HTERT RPE-1 (cell line): ENCODE measurements around the gene SCOC.

Experiments used
- in situ Hi-C: fragments of 300-500 bp; cut with MboI; formaldehyde crosslinking; loops from 4 replicates; pipeline ENCODE4 v1.14.3; 2020; ENCODE audit warnings: low sequenced_read_pairs

Gene SCOC

GRCh38 chr4:140373328-140374129, at the start of gene SCOC:
SCOC (plus strand) TSS chr4:140373646; CDS start chr4:140379171, 5,525 bp downstream.
- in situ Hi-C loops = no loop called here

GRCh38 chr4:140326395-140326993, 47.0 kb upstream of the SCOC start:
- in situ Hi-C loops = no loop called here

- in situ Hi-C loops = no loop called here
Measured at GRCh38 chr4:140330311-140330900, 43.0 kb upstream of the SCOC start.

GRCh38 chr4:140331245-140331644, 42.2 kb upstream of the SCOC start:
- in situ Hi-C loops = no loop called here

- in situ Hi-C loops = no loop called here
Measured at GRCh38 chr4:140331876-140332275, 41.6 kb upstream of the SCOC start.

- in situ Hi-C loops = no loop called here
Measured at GRCh38 chr4:140332734-140333133, 40.7 kb upstream of the SCOC start.

GRCh38 chr4:140333523-140333922, 39.9 kb upstream of the SCOC start:
- in situ Hi-C loops = no loop called here

GRCh38 chr4:140335076-140335475, 38.4 kb upstream of the SCOC start:
- in situ Hi-C loops = no loop called here

GRCh38 chr4:140336730-140337129, 36.7 kb upstream of the SCOC start:
- in situ Hi-C loops = no loop called here

GRCh38 chr4:140342620-140343019, 30.8 kb upstream of the SCOC start:
- in situ Hi-C loops = no loop called here

GRCh38 chr4:140343303-140343702, 30.1 kb upstream of the SCOC start:
- in situ Hi-C loops = no loop called here

GRCh38 chr4:140344101-140344500, 29.3 kb upstream of the SCOC start:
- in situ Hi-C loops = no loop called here

- in situ Hi-C loops = no loop called here
Measured at GRCh38 chr4:140344621-140345020, 28.8 kb upstream of the SCOC start.

- in situ Hi-C loops = no loop called here
Measured at GRCh38 chr4:140346136-140346535, 27.3 kb upstream of the SCOC start.

- in situ Hi-C loops = no loop called here
Measured at GRCh38 chr4:140349816-140350215, 23.6 kb upstream of the SCOC start.

- in situ Hi-C loops = no loop called here
Measured at GRCh38 chr4:140351093-140352075, 22.1 kb upstream of the SCOC start.

GRCh38 chr4:140353786-140354185, 19.7 kb upstream of the SCOC start:
- in situ Hi-C loops = no loop called here

GRCh38 chr4:140355288-140355687, 18.2 kb upstream of the SCOC start:
- in situ Hi-C loops = no loop called here

GRCh38 chr4:140357868-140358267, 15.6 kb upstream of the SCOC start:
- in situ Hi-C loops = no loop called here

- in situ Hi-C loops = no loop called here
Measured at GRCh38 chr4:140358281-140358680, 15.2 kb upstream of the SCOC start.
